Kidney glomerular epithelial cell (primary cell): ENCODE data around the gene RPL10A.

Experiments
- DNase-seq: peaks from one replicate; lab custom pipeline; 2025; lab: John Stamatoyannopoulos, UW

RPL10A gene

GRCh38 chr6:35492258-35492973 is 24.2 kb downstream of the RPL10A start:
- DNase-seq, result no peak

- DNase-seq, result no peak
Observed at GRCh38 chr6:35492974-35493284, 24.7 kb downstream of the RPL10A start.

- no peak for DNase-seq
Observed at GRCh38 chr6:35493307-35493983, 25.2 kb downstream of the RPL10A start.

GRCh38 chr6:35494161-35494563 is 26.0 kb downstream of the RPL10A start:
- DNase-seq, result no peak

GRCh38 chr6:35495258-35496035 is 27.2 kb downstream of the RPL10A start:
- no peak for DNase-seq

- no peak for DNase-seq
Observed at GRCh38 chr6:35496036-35496840, 28.0 kb downstream of the RPL10A start.

- DNase-seq, result peak; percentile 31
Observed at GRCh38 chr6:35496841-35497570, 28.8 kb downstream of the RPL10A start, which contains the start of gene TEAD3. Gene TEAD3 (minus strand): TSS chr6:35497079.

GRCh38 chr6:35497571-35498421 is 29.6 kb downstream of the RPL10A start:
- DNase-seq, result no peak

- DNase-seq, result no peak
Observed at GRCh38 chr6:35498422-35499067, 30.3 kb downstream of the RPL10A start.

GRCh38 chr6:35499372-35499771 is 31.2 kb downstream of the RPL10A start:
- no peak for DNase-seq

- DNase-seq, result no peak
Observed at GRCh38 chr6:35500782-35501181, 32.6 kb downstream of the RPL10A start.

GRCh38 chr6:35501784-35502183 is 33.6 kb downstream of the RPL10A start:
- no peak for DNase-seq

- no peak for DNase-seq
Observed at GRCh38 chr6:35503534-35503933, 35.3 kb downstream of the RPL10A start.

- no peak for DNase-seq
Observed at GRCh38 chr6:35505999-35506412, 37.8 kb downstream of the RPL10A start.

GRCh38 chr6:35506536-35506935 is 38.3 kb downstream of the RPL10A start:
- DNase-seq, result no peak

- DNase-seq, result no peak
Observed at GRCh38 chr6:35507221-35507620, 39.0 kb downstream of the RPL10A start.

- DNase-seq, result no peak
Observed at GRCh38 chr6:35508027-35508426, 39.8 kb downstream of the RPL10A start.

- DNase-seq, result no peak
Observed at GRCh38 chr6:35508542-35508941, 40.3 kb downstream of the RPL10A start.

- DNase-seq, result no peak
Observed at GRCh38 chr6:35510916-35511561, 42.8 kb downstream of the RPL10A start.

GRCh38 chr6:35511562-35511941 is 43.4 kb downstream of the RPL10A start:
- no peak for DNase-seq
